Measurements from ENCODE around the gene PITPNC1.
"Not testable (repeated sequence)": the region's sequence is repeated elsewhere in the genome, so short reads cannot be mapped to it uniquely, and the experiment has no call there.

PITPNC1 gene

DNA sequence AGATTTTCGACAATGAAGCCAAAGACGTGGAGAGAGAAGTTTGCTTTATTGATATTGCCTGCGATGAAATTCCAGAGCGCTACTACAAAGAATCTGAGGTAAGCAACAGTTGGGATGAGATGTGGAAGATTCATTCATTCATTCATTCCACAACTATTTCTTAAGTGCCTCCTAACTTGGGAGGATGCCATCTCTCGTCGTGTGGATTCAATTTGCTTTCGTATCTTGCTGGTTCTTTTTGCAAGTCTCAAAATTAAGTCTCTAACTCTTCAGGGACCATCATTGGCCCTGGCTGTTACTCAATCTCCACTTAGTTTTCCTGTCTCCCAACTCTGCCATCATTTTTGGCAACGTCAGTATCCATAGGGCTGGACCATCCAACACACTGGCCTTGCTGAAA, 255.1 kb downstream of the PITPNC1 start:
- DNase-seq: no peak

DNA sequence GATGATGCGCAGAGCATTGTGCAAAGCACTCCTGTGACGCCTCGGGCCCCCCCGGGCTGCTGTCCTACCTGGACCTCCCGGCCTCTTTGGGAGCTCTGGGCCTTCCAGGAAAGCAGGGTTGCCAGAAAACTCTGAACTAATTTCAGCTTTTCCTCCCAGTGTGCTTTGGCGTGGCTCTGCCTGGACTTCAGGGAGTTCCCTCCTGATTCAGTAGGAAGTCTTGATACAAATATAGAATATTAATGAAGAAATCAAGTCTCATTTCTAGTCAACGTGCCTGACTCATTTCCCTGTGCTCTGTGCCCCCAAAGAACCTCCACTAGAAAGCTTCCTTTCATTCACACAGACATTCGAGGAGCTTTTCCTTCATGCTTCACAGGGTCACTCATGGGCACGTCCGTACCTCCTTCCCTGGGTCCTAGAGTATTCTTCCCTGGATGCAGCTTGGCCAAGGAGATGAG, 256.7 kb downstream of the PITPNC1 start:
- DNase-seq: no peak

DNA sequence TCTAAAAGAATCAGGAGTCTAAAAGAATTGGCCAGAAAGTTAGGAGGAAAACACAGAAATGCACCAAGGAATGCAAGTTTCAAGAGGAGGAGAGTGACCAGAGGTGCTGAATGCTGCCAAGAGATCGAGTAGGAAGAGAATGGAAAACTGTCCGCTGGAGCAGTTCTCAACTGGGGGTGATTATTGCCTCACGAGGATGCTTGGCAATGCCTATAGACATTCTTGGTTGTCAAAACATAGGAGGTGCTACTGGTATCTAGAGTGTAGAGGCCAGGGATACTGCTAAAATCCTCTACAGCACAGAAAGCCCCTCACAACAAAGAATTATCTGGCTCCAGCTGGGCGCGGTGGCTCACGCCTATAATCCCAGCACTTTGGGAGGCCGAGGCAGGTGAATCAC, 258.6 kb downstream of the PITPNC1 start:
- no peak for DNase-seq

DNA sequence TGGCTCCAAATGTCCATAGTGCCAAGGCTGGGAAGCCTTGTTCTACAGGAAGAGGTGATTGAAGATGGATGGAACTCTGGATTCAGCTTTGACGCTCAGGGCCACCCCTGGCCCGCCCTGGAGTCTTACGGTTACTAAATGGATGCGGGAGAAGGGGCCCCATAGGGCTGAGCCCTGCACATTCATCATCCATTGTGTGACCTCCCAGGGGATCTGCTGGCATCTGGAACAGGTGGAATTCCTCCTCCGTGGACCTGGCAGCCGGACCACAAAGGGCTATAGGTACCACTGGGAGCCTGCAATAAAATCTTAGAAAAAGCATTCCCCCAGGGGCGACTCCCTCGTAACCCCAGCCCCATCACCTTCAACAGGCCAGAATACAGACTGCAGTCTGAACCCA, 259.2 kb downstream of the PITPNC1 start:
- DNase-seq: no peak

DNA sequence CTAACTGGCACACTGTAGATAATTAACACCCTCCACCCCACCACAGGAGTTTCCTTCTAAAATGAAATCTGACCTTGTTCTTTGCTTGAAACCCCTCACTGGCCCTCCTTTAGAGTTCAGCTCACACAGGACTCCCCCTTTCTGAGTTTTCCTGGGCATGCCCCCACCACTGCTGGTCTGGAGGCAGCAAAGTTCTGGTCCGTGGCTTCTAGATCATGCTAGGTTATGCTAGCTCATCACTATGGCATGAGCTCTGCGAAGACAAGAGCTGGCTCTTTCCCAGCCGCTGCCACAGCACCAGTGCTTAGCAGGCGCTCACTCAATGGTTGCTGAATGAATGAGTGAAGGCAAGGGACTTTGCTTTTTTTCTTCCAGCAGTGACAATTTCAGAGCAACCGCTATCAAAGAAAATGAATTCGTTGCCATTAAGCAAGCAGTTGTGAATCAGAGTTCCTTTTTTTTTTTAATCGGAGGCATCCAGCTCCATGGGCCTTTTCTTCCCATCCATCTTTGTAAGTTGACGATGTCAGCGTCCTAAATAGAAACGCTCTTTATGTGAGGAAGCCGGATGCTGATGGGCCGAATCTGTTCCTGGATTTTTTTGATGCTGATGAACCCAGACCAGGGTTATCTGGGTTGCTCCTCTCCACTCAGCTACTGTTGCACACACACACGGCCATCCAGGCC, 259.9 kb downstream of the PITPNC1 start:
- DNase-seq: no peak

DNA sequence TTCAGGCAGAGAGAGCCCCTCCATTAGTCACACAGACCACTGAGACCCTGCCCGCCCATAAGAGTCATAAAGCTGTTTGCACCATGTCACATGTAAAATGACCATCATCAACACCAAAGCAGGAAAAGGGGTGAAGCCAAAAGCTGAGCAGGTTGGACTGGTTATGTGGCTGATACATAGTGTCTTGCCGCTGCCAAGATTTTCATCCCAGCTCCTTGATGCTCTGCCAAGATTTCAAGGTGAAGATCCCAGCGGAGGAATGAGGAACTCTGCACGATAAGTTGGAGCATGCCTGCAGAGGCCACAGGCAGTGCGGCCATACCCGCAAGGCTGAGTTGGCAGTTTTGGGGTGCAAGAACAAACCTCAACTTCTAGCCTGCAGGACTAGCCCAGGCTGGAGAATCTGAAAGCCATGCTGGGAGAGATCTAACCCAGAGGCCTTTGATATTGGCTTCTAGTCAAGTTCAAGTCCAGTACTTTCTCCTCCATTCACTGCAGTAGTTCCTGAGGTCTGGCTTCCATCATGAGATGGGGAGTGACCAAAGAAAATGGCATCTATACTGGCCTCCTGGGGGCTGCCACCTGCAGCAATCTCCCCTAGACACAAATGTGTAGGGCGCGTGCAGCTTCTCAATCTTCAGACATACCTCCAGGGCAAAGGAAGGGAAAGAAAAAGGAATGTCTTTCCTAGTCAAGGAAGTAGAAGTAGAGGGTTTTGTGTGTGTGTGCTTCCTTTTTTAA, 261.0 kb downstream of the PITPNC1 start:
- DNase-seq: no peak

DNA sequence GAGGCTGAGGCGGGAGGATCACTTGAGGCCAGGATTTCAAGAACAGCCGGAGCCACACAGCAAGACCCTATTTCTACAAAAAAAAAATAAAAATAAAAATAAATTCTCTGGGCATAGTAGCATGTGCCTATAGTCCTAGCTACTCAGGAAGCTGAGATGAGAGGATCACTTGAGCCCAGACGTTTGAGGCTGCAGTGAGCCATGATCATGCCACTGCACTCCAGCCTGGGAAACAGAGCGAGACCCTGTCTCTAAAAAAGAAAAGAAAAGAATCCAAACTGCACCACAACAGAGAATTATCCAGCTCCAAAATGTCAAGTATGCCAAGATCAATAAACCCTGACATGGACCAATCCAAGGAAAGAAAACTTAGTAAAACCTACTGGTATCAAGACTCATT, 261.8 kb downstream of the PITPNC1 start:
- DNase-seq: no peak

DNA sequence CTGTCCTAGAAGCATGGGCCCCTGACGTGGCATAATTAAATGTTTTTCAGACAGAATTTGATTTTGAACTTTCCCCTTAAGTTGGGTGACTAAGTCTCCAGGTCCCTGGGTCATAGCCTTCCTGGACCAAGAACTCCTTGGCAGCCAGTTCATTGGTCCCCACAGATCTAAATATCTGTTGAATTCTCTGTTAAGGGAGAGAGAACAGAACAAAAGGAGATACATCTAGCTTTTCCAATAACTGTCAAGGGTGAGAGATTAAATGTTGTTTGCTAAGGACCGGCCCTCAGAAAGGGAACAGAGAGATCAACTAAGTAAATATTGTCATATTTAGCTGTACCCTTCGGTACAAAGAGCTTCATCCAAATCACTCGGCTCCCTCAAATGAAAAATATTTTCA, 262.5 kb downstream of the PITPNC1 start:
- peak; percentile 28 for DNase-seq

DNA sequence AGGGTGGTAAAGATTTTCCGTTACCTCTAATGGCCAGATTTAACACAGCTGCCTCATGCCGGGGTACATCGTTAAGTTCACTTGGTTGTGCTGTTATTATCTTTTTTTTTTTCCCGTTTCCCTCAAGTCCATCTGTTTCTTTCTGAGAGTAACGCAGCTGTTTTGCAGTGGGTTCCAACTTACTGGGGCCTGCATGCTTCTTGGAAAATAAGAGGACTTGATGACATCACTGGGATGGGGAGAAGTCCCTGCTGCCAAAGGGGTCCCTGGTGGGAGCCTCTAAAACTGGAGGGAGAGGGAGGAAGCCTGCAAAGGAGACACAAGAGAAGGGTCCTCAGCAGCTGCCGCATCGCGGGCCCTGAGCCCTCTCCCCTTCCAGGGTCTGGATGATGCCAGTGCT, 262.9 kb downstream of the PITPNC1 start:
- no peak for DNase-seq

DNA sequence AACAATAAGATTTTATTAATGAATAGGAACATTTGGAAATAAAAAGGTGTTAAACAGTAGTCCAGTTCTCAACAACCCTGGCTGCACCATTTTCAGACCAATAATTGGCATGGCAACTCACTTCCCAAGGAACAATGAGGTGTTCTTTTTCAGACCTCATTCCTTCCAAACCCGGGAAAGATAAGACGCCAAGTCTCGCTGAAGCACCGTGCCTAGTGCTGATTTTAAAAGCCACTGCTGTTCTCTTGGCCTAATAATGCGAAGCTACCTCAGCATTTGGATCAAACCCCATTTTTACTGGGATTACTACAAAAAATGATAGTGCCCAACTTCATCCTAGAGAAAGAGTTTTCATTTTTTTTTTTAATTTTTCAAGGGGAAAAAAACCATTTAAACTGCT, 265.4 kb downstream of the PITPNC1 start:
- no peak for DNase-seq

DNA sequence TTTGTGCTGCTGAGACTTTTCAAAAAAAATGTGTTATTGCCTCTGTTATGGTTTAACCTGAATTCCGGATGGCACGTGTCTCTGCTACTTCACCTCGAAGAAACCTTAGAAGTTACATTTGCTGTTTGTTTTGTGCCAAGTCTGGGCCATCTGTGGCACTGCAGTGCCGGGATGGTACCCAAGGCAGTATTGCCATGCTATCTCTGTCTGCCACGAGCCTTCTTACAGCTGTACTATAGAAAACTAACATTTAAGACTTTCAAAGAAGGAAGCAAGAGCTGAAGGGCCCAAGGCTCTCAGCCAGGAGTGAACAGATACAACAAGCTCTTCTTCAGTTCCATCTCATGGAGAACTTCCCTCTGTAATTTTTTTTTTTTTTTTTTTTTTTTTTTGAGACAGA, 267.0 kb downstream of the PITPNC1 start:
- no peak for DNase-seq

DNA sequence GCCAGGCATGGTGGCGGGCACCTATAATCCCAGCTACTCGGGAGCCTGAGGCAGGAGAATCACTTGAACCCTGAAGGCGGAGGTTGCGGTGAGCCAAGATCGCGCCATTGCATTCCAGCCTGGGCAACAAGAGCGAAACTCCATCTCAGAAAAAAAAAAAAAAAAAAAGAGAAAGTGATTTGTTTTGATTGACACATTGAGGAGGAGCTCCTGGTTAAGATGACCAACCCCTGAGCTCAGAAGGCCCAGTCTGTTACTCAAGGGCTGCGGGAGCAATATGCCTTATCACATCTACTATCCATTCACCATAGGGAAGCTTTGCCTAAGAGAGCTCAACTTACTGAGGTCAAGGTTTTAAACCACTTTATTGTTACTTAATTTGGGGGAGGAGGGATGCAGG, 268.1 kb downstream of the PITPNC1 start:
- DNase-seq: not testable (repeated sequence)

DNA sequence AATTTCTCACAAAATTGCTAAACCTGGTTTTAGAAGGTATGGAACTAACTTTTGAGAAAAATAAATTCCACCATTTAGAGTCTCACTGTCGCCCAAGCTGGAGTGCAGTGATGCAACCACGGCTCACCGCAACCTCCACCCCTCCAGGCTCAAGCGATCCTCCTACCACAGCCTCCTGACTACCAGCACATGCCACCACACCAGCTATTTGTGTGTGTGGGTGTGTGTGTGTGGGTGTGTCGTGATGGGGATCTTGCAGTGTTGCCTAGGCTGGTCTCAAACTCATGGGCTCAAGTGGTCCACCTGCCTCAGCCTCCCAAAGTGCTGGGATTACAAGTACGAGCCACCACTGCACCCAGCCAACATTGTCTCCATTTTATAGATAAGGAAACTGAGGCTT, 269.4 kb downstream of the PITPNC1 start:
- no peak for DNase-seq

DNA sequence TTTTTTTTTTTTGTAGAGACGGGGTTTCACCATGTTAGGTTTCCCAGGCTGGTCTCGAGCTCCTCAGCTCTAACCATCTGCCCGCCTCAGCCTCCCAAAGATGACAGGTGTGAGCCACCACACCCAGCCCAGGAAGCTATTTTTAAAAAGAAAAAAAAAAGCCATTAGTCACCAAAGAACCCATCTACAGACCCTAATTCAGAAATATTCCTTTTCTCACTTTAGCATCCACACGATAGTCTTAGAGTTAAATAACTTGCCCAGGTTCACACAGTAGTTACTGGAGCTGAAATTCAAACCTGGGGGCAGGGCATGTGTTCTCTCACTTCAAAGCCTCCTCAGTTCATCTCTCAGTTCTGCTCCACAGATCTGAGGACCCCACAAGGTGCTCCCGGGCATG, 270.4 kb downstream of the PITPNC1 start:
- no peak for DNase-seq

DNA sequence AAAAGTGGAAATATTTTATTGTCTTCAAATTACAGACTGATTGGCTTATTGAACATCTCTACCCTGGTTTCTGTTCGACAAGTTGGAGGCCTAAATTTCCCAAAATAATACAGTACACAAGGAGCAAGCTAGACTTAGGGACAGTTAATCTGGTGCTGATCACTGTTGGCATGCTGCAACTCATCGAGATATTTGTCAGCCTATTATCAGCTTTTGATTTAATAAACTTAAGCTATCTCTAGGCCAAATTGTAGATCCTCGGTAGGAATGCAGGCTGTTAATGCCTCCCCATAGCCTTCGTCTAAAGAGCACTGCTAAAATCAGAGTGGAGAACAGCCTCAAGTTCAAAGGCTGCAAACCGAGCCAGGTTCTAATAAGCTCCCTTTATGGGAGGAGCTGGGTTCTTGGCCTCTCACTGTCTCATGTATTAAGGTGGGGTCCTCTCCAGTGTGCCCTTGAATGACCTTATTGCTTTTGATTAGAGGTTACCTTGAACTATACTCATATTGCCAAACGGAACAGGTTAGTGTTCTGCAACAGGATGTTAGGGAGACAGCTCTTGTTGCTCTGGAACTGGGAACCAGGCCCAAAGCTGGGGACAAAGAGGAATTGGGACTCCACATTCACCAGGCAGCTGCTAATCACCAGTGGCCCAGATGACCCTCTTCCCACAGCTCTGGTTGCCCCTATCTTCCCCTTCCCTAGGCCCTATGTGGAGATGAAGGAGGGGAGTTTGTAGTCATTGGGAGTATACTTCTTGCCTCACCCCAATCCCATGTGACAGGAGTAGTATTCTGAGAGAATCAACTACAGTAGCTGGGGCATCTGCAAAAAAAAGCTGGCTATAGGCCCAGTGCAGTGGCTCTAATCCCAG, 271.2 kb downstream of the PITPNC1 start:
- no peak for DNase-seq

DNA sequence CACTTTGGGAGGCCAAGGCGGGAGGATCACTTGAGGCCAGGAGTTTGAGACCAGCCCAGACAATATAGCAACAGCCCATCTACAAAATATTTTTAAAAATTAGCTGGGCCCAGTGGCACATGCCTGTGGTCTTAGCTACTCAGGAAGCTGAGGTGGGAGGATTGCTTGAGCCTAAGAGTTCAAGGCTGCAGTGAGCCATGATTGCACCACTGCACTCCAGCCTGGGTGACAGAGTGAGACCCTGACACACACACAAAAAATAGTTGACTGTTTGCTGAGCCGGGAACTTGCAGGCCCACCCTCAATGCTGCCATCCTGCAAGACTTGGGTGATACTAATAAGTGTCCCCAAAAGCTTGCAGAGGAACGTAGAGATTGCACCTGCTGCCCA, 271.8 kb downstream of the PITPNC1 start:
- DNase-seq: not testable (repeated sequence)

DNA sequence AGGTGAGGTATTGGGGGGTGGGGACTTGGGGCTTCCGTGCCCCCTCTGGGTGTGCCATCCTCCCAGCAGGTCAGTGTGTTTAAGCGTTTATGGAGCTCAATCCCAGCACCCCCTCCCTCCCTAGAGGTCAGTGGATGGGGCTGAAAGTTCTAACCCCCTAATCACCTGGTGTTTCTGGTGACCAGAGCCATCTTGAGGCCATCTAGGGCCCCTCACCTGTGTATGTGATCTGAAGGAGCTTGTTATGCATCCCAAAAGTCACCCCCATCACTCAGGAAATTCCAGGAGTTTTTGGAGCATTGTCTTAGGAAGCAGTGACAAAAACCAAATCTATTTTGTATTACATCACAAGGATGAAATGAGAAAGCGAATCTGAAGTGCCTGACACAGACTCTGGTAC, 272.8 kb downstream of the PITPNC1 start:
- no peak for DNase-seq

DNA sequence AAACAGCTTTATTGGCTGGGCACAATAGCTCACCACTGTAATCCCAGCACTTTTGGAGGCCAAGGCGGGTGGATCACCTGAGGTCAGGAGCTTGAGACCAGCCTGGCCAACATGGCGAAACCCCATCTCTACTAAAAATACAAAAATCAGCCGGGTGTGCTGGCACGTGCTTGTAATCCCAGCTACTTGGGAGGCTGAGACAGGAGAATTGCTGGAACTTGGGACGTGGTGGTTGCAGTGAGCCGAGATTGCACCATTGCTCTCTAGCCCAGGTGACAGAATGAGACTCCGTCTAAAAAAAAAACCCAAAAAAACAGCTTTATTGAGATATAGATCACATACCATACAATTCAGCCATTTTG, 274.1 kb downstream of the PITPNC1 start:
- not testable (repeated sequence) for DNase-seq

DNA sequence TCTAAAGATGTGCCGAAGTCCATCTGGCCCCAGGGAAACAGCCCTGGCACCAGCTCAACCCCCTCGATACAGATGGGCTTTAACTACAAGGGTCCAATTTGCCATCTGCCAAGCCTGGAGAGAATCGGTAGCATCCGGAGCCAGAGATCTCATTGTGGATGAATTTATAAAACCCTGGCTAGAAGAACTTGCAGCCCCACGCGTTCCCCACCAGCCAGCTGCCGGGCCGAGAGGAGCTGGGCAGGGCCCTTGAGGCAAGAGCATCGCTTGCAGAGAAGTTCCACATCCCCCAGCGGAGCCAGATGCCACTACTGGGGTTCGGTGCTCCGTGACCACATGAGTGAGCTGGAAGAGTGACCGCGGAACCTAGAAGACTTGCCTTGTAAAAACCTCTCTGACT, 275.4 kb downstream of the PITPNC1 start:
- DNase-seq: no peak

DNA sequence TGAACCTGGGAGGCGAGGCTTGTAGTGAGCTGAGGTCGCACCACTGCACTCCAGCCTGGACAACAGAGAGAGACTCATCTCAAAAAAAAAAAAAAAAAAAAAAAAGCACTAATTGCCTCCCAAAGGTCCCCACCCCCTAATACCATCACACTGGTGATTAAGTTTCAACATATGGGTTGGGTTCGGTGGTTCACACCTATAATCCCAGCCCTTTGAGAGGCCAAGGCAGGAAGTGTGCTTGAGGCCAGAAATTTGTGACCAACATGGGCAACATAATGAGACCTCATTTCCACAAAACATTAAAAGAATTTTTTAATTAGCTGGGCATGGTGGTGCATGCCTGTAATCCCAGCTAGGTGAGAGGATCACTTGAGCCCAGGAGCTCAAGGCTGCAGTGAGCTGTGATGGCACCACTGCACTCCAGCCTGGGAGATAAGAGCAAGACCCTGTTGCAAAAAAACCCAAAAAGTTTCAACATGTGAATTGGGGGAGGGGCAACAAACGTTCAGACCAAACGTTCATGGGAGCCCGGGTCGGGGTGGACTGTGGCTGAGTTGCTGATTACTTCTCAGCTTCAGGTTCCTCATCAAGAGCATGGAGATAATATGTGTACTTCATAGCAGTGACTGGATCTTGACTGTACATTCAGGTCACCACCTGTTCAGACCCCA, 278.5 kb downstream of the PITPNC1 start:
- no peak for DNase-seq

DNA sequence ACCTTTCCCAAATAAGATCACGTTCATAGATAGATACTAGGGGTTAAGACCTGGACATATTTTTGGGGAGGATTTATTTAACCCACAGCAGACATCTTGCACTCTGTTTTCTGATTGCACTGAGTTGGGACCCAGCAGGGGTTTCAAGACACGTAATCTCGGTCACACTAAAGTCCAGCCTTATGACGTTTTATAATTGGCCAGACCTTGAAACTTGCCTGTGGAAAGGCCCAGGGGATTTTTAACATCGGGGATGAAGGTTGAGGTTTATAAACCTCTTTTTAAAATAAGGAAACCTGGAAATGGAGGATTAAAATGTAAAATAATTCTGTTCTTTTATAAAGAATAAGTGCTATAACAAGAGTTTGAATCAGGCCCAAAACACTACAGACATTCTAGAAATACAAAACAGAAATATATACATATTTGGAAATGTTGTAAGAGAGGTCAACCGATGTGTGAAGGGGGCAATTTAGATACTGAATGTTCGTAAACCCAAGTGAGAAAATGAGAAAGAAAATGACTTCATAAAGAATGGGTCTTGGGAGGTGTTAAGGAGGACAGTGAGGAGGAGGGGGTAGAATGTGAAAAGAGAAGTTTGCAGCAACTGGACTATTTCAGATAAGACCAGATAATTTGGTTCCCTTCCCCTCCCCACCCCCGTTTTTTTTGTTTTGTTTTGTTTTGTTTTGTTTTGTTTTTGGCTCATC, 279.6 kb downstream of the PITPNC1 start:
- DNase-seq: no peak

DNA sequence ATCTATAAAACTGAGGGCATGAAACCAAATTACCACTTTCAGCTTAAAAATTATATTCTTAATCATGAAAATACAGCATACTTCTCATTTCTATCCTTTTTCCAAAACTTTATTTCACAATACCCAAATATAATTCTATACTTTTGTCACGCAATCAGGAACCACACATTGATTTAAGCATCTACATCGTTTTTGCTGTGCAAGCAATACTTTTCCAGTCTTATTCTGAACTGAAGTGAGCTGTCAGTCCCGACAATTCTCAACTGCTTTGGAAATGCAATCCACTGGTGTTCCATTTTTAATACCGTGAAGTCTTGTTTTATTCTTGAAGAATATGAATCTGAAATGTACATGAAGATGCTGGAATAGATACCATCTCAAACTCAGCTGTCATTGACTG, 280.5 kb downstream of the PITPNC1 start:
- no peak for DNase-seq

DNA sequence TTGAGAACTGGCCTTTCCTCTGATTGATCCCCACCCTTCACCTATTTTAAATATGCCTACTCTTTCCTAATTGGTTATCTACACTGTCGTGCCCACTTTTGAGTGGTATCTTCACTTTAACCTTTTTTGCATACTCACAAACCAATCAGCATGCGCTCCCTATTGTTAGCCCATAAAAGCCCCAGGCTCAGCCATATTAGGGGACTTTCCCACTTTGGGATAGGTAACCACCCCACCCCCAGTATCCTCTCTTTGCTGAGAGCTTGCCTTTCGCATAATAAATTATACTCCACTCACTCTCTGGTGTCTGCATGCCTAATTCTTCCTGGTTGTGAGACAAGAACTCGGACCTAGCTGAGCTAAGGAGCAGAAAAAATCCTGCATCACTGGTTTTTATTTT, 281.2 kb downstream of the PITPNC1 start:
- DNase-seq: no peak

Measured in NCI-H748 treated with DMSO at 0.1 percent for 48 hours (cell line).